ENCODE data around the gene RSU1.

GRCh38 chr10:16820421-16820820 lies 3.2 kb upstream of the RSU1 start:
- TF ChIP-seq CTCF (IDR thresholded peaks at IDR 0.05; ENCODE audit: borderline replicate concordance, extremely low read depth, low read length, poor library complexity, severe bottlenecking) (no peak), EZH2 (IDR thresholded peaks at IDR 0.05; ENCODE audit: borderline replicate concordance, low read depth, low read length, severe bottlenecking) (no peak)
